AG04450 (cell line): ENCODE results near the gene CCT6A. TPM values are rescaled to one million over a fixed set of nuclear protein-coding genes. Genes with fewer than 3 reads are reported as not detected.
A peak's percentile ranks its signal among the peaks of the same experiment; 100 is the strongest.
"Not testable (repeated sequence)": the region's sequence is repeated elsewhere in the genome, so short reads cannot be mapped to it uniquely, and the experiment has no call there.

ENCODE experiments used
- CTCF ChIA-PET: fragments of 300-600, 350-600 bp; formaldehyde crosslinking; extraction: SDS; loops from one replicate; lab custom pipeline; 2022; ENCODE audit warnings: antibody characterized with exemption, inconsistent platforms; lab: Charles Lee
- POLR2A ChIA-PET: fragments of 350-600 bp; formaldehyde crosslinking; extraction: SDS; loops from one replicate; lab custom pipeline; 2021; ENCODE audit warnings: antibody characterized with exemption, inconsistent platforms; lab: Yijun Ruan, JAX
- DNase-seq: peaks from one replicate; pipeline ENCODE4 v3.0.0-alpha.2; 2011; ENCODE audit warnings: low read depth, low spot score
- H3K27ac ChIP-seq: one replicate; pipeline ENCODE4 v1.5.1; 2012; ENCODE audit warnings: low read depth, low read length, control low read depth
- H3K27me3 ChIP-seq: one replicate; pipeline ENCODE4 v1.6.0; 2012; ENCODE audit warnings: low read length; ENCODE audit not compliant: control insufficient read depth, insufficient read depth
- H3K4me3 ChIP-seq: 2 replicates; pipeline ENCODE4 v1.5.1; 2011; ENCODE audit warnings: mild to moderate bottlenecking, low read depth, low read length, control low read depth
- H3K9me3 ChIP-seq: 2 replicates; pipeline ENCODE4 v1.5.1; 2012; ENCODE audit warnings: low read length; ENCODE audit not compliant: control insufficient read depth, insufficient read depth
- polyA plus RNA-seq: library from polyadenylated mRNA; depleted of rRNA; stranded (reverse); fragments of >200 nt; gene quantifications from 2 replicates; pipeline ENCODE4 v1.2.3, GENCODE V29; 2011
- TF ChIP-seq, protein P1 (sequence below): IDR thresholded peaks from 2 replicates; pipeline ENCODE4 v1.5.1; 2011; ENCODE audit warnings: low read depth, low read length, control low read depth, inconsistent platforms

Gene CCT6A
- polyA plus RNA-seq, 1 experiment, result 302 TPM

DNA sequence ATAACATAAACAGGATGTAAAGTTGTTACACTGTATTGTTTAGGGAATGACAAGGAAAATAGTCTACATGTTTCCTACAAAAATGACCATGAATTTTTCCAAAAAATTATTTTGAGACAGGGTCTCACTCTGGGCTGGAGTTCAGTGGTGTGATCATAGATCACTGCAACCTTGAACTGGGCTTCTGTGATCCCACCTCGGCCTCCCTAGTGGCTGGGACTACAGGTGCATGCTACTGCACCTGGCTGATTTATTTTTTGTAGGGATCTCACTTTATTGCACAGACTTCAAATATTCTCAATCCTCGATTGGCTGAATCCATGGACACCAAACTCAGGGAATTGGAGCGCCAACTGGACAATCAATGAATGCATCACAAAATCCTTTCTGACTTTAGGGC lies 48.1 kb downstream of the CCT6A start:
- CTCF ChIA-PET, result interaction anchor here (1.7 kb wide), 1 partner anchor 25 kb away, joined by 6 read pairs; no protein-coding TSS in a partner anchor
- no peaks in the 10 kb centered on the region for H3K9me3 ChIP-seq
- no peak overlapping the region for H3K4me3 ChIP-seq
- no peaks in the 10 kb centered on the region for H3K27me3 ChIP-seq
- DNase-seq, result no peak
- H3K27ac ChIP-seq, result no peak overlapping the region
- TF ChIP-seq, protein P1, sequence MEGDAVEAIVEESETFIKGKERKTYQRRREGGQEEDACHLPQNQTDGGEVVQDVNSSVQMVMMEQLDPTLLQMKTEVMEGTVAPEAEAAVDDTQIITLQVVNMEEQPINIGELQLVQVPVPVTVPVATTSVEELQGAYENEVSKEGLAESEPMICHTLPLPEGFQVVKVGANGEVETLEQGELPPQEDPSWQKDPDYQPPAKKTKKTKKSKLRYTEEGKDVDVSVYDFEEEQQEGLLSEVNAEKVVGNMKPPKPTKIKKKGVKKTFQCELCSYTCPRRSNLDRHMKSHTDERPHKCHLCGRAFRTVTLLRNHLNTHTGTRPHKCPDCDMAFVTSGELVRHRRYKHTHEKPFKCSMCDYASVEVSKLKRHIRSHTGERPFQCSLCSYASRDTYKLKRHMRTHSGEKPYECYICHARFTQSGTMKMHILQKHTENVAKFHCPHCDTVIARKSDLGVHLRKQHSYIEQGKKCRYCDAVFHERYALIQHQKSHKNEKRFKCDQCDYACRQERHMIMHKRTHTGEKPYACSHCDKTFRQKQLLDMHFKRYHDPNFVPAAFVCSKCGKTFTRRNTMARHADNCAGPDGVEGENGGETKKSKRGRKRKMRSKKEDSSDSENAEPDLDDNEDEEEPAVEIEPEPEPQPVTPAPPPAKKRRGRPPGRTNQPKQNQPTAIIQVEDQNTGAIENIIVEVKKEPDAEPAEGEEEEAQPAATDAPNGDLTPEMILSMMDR, result no peak
- POLR2A ChIA-PET, result no interaction called here

DNA sequence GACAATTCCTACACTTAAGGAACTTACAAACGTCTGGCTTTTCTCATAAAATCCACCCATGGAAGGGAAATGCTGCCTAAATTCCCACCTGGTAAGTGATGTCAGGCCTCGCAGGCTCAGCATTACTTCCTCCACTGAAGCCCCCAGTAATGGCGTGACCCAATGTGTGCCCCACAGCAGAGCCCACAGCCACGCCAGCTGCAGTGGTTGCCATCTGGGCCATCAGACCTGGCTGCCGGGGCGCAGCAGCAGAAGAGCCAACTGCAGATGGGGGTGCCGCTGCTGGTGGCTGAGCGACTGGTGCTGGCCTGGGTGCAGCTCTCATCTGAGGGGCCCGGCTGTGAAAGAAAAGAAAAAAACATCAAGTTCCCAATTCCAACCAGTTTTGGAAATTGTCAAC lies 52.6 kb downstream of the CCT6A start:
- POLR2A ChIA-PET, result interaction anchor here (0.7 kb wide), 1 partner anchor 575 kb away, joined by 3 read pairs; no protein-coding TSS in a partner anchor
- H3K27ac ChIP-seq, H3K9me3 ChIP-seq, H3K4me3 ChIP-seq, H3K27me3 ChIP-seq, CTCF ChIA-PET, DNase-seq: not testable (repeated sequence)

DNA sequence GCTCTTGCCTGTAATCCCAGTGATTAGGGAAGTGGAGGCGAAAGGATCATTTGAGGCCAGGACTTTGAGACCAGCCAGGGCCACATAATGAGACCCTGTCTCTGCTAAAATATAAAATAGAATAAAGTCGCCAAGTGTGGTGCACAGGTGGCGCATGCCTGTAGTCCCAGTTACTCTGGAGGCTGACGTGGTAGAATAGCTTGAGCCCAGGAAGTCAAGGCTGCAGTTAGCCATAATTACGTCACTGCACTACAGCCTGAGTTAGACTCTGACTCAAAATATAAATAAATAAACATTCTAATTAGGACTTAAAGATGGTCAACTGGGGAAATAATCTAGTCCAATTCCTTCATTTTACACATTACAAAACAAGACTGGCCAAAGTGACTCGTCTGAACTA lies 53.9 kb downstream of the CCT6A start:
- TF ChIP-seq, protein P1, result no peak
- H3K27ac ChIP-seq, result peak overlapping the region; percentile 93
- CTCF ChIA-PET, result interaction anchor here (1.4 kb wide), 1 partner anchor 40 kb away, joined by 3 read pairs; no protein-coding TSS in a partner anchor
- no peaks in the 10 kb centered on the region for H3K9me3 ChIP-seq
- no peaks in the 10 kb centered on the region for H3K27me3 ChIP-seq
- peak overlapping the region; percentile 96 for H3K4me3 ChIP-seq
- POLR2A ChIA-PET, result interaction anchor here (1.5 kb wide), 1 partner anchor 26 kb away, joined by 3 read pairs; no protein-coding TSS in a partner anchor
- DNase-seq, result peak; percentile 57

DNA sequence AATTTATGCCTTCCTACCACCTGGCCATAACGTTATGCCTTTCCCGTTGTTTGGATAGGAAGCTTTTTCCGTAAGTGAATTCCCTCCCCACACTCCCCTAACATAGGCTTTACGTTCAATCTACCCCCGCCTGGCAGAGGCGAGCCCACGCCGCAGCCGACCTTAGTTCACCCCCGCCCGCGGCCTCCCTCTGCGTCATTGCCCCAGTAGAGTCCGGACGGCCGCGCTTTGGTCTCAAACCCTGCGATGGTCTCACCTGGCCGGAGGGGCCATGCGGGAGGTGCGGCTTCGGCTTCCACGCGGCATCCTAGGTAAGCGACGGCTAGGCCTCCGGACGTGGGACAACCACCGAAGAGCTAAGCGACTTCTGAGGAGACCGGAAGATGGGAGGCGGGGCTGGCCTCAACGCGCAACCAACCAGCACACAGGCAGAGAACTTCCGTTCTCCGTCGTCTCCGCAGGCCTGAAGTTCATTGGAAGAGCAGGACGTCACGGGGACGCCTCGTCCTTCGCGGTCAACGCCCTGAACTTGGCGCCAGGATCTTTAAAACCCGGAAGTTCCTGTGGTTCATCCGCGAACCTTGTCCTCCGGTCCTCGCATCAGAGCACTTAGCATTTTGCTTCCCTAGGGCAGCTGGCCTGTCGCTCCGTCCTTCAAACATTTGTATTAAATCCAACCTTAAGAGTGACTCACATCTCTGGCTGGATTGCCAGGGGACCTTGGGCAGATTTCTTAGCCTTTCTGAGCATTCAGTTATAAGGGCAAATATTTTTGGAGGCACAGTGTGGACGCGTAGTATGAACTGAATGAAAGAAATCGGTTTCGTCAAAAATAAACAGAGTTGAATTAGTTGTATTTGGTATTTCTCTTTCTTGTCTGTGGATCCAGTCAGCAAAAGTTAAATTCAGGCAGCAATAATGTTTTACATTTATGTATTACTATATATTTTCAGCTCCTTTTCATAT lies 54.8 kb downstream of the CCT6A start, which contains the start of gene CHCHD2:
TSS of gene CHCHD2 (minus strand) at position 369 of the 966 bp plus-strand sequence. CDS start at position 306, 63 bp downstream.
- no peaks in the 10 kb centered on the region for H3K27me3 ChIP-seq
- CTCF ChIA-PET, result interaction anchor here (0.6 to 2.1 kb wide), 5 partner anchors 13 to 102 kb away, joined by 3 to 8 read pairs (median 4); partner anchors contain the start of gene PHKG1
- DNase-seq, result peak; percentile 96
- TF ChIP-seq, protein P1, result no peak
- POLR2A ChIA-PET, result interaction anchor here (1.0 to 1.5 kb wide), 2 partner anchors 27 to 36 kb away, joined by 3 read pairs; no protein-coding TSS in a partner anchor
- H3K27ac ChIP-seq, result peak within 1 kb of the TSS; percentile 93
- H3K4me3 ChIP-seq, result peak within 1 kb of the TSS; percentile 96
- no peaks in the 10 kb centered on the region for H3K9me3 ChIP-seq

DNA sequence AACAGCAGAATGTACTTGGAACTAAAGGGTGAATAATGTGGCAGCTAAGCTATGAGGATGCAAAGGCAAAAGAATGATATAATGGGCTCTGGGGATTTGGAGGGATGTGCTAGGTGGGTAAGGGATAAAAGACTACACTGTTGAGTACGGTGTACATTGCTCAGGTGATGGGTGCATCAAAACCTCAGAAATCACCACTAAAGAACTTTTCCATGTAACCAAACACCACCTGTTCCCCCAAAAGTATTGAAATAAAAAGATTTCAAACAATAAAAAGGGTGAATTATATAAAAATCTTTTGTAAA lies 56.3 kb downstream of the CCT6A start:
- CTCF ChIA-PET, result interaction anchor here (2.1 kb wide), 1 partner anchor 33 kb away, joined by 8 read pairs; no protein-coding TSS in a partner anchor
- POLR2A ChIA-PET, result no interaction called here
- Histone ChIP-seq H3K27ac (no peak overlapping the region), H3K9me3 (no peaks in the 10 kb centered on the region), H3K4me3 (no peak overlapping the region), H3K27me3 (no peaks in the 10 kb centered on the region)
- DNase-seq, result no peak
- TF ChIP-seq, protein P1, result no peak
